Body of pancreas (tissue), 4 donors: Measurements from ENCODE around the gene MRGPRX2.

Experiments used
- CTCF ChIP-seq, 7 experiments: fragments of 450-650 bp in 4 of 7; fragments of 200-600 bp in 3 of 7; sonication (generic) in 3 of 7; IDR thresholded peaks; one replicate each; pipeline ENCODE4 v1.5.1; 2016 to 2019; ENCODE audit warnings: antibody characterized with exemption in 7 of 7
- POLR2A ChIP-seq, 3 donors: fragments of 450-650 bp; IDR thresholded peaks; one replicate each; pipeline ENCODE4 v1.6.1; 2016; ENCODE audit warnings: antibody characterized with exemption in 3 of 3, mild to moderate bottlenecking in 2 of 3

- no peak for TF ChIP-seq CTCF (IDR thresholded peaks at IDR 0.05)
- TF ChIP-seq POLR2A (IDR thresholded peaks at IDR 0.05), result no peak
These were observed 44.5 kb upstream of the MRGPRX2 start for GRCh38 chr11:19105011-19105410.
